HepG2 (cell line): Measurements from ENCODE around the gene TBC1D22A. TPM values are rescaled to one million over a fixed set of nuclear protein-coding genes. Genes with fewer than 3 reads are reported as not detected.

Experiments
- SOX13 ChIP-seq, 3 experiments: fragments of 450-650 bp in 1 of 3; sonication (generic) in 1 of 3; formaldehyde crosslinking in 1 of 3; IDR thresholded peaks in 2 of 3; conservative IDR thresholded peaks in 1 of 3; 2 replicates each; pipeline versions ENCODE4 v1.5.0 to v1.6.1; 2016 to 2020; ENCODE audit warnings: antibody characterized with exemption in 1 of 3, mild to moderate bottlenecking in 1 of 3, missing compliant biosample characterization in 1 of 3, missing genetic modification reagents in 1 of 3, moderate library complexity in 1 of 3
- ZNF142 ChIP-seq: sonication (generic); formaldehyde crosslinking; IDR thresholded peaks from 2 replicates; pipeline ENCODE4 v1.4.0; 2020; ENCODE audit warnings: missing genetic modification reagents
- ZNF768 ChIP-seq: sonication (generic); formaldehyde crosslinking; IDR thresholded peaks from 2 replicates; pipeline ENCODE4 v1.4.0; 2020; ENCODE audit warnings: missing genetic modification reagents
- polyA plus RNA-seq, 8 experiments: library from polyadenylated mRNA; depleted of rRNA in 3 of 8; stranded (reverse) in 7 of 8; unstranded in 1 of 8; fragments of >200 nt; fragmentation: Illumina TruSeq in 4 of 8; extraction: Trizol in 4 of 8; gene quantifications; 2 replicates each; pipeline versions ENCODE4 v1.2.1 to v1.2.3, GENCODE V29; 2011 to 2016; ENCODE audit warnings: low read depth in 4 of 8, missing spikeins in 1 of 8, mixed read lengths in 1 of 8; ENCODE audit not compliant: insufficient read depth in 1 of 8
- total RNA-seq, 5 experiments: library from RNA; depleted of rRNA; stranded (reverse); fragments of >200 nt; fragmentation: Illumina TruSeq; extraction: Trizol; gene quantifications; 2 replicates each; pipeline ENCODE4 v1.2.3, GENCODE V29; 2016; ENCODE audit warnings: low read depth in 1 of 5

TBC1D22A gene
- total and polyA plus RNA-seq, 2 of the 13 experiments (the other 11 are each of a cell fraction or from before 2014, with no cell fraction given), result 17.3 to 18.0 TPM

GRCh38 chr22:47201186-47201995 lies 438.9 kb downstream of the TBC1D22A start (continued):
- TF ChIP-seq ZNF142 (CRISPR knock-in tag) (no peak), SOX13 (IDR thresholded peaks at IDR 0.05) (no peak), SOX13 (CRISPR knock-in tag; conservative IDR thresholded peaks at IDR 0.05 in 1 of 2, IDR thresholded peaks at IDR 0.05 in 1 of 2) (no peak), ZNF768 (CRISPR knock-in tag) (no peak)
